PC-9 (cell line): ENCODE data around the gene ALPK3.

ENCODE experiments used
- EZH2 ChIP-seq: fragments of 200-600 bp; sonication (generic); IDR thresholded peaks from 2 replicates; pipeline ENCODE4 v1.8.0; 2017; ENCODE audit warnings: antibody characterized with exemption, low read depth
- TF ChIP-seq, protein P1 (sequence below): fragments of 200-600 bp; sonication (generic); conservative IDR thresholded peaks from 2 replicates; pipeline ENCODE4 v1.6.1; 2017; ENCODE audit warnings: mixed run types, antibody characterized with exemption, mild to moderate bottlenecking, moderate library complexity

DNA sequence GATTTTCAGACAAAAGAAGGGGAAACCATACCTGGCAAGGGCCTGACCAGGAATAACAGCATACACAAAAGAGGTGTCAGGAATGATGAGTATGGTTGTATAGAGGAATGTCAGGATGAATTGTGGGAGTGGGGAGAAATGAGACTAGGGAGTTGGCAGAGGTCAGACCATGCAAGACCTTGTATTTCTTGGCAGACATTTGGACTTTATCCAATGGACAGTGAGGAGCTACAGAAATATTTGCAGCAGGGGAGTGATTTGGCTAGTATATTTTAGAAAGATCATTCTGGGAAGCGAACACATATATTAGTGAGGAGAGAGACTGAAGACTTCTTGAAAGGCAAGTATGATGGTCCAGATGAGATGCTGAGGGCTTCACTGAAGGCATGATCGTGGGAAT lies 25.4 kb upstream of the ALPK3 start:
- TF ChIP-seq, protein P1, sequence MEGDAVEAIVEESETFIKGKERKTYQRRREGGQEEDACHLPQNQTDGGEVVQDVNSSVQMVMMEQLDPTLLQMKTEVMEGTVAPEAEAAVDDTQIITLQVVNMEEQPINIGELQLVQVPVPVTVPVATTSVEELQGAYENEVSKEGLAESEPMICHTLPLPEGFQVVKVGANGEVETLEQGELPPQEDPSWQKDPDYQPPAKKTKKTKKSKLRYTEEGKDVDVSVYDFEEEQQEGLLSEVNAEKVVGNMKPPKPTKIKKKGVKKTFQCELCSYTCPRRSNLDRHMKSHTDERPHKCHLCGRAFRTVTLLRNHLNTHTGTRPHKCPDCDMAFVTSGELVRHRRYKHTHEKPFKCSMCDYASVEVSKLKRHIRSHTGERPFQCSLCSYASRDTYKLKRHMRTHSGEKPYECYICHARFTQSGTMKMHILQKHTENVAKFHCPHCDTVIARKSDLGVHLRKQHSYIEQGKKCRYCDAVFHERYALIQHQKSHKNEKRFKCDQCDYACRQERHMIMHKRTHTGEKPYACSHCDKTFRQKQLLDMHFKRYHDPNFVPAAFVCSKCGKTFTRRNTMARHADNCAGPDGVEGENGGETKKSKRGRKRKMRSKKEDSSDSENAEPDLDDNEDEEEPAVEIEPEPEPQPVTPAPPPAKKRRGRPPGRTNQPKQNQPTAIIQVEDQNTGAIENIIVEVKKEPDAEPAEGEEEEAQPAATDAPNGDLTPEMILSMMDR, result no peak
- no peak for TF ChIP-seq EZH2
